BE2C (cell line): ENCODE results near the gene TBC1D16.

Source experiments
- DNase-seq: peaks from one replicate; pipeline ENCODE4 v3.0.0-alpha.2; 2020
- H3K27me3 ChIP-seq: fragments of 250-450 bp; sonication (Bioruptor Pico); 2 replicates; pipeline ENCODE4 v1.5.1; 2020; ENCODE audit warnings: mild to moderate bottlenecking
- H3K36me3 ChIP-seq: fragments of 250-450 bp; sonication (Bioruptor Pico); 2 replicates; pipeline ENCODE4 v1.5.1; 2020; ENCODE audit warnings: mild to moderate bottlenecking
- H3K4me1 ChIP-seq: fragments of 250-450 bp; sonication (Bioruptor Pico); 2 replicates; pipeline ENCODE4 v1.5.1; 2020
- H3K4me3 ChIP-seq: 2 replicates; pipeline ENCODE4 v1.5.1; 2011; ENCODE audit warnings: low read depth, low read length
- H3K9me3 ChIP-seq: fragments of 250-450 bp; sonication (Bioruptor Pico); 2 replicates; pipeline ENCODE4 v1.5.1; 2020
- CTCF ChIP-seq: IDR thresholded peaks from 2 replicates; pipeline ENCODE4 v1.5.1; 2012; ENCODE audit warnings: mild to moderate bottlenecking, low read depth, low read length

The TBC1D16 gene

GRCh38 chr17:79919862-79920720 is 115.6 kb downstream of the TBC1D16 start:
- H3K27me3 ChIP-seq: no peaks in the 10 kb centered on the region

GRCh38 chr17:79919164-79919585 is 116.5 kb downstream of the TBC1D16 start:
- TF ChIP-seq CTCF: no peak
- Histone ChIP-seq H3K36me3 (no peaks in the 10 kb centered on the region), H3K9me3 (no peaks in the 10 kb centered on the region), H3K4me1 (peaks cover 3% of the 10 kb centered on the region; the same call in 1 of the 2 replicates), H3K4me3 (no peak overlapping the region), H3K27me3 (no peaks in the 10 kb centered on the region)
- DNase-seq: no peak

More at GRCh38 chr17:79919862-79920720, 115.6 kb downstream of the TBC1D16 start:
- Histone ChIP-seq H3K4me3 (no peak overlapping the region), H3K36me3 (no peaks in the 10 kb centered on the region), H3K9me3 (no peaks in the 10 kb centered on the region), H3K4me1 (peaks cover 3% of the 10 kb centered on the region)
- TF ChIP-seq CTCF: no peak
- no peak for DNase-seq

- DNase-seq: no peak
- Histone ChIP-seq H3K4me3 (no peak overlapping the region), H3K4me1 (peaks cover 3% of the 10 kb centered on the region; the same call in 1 of the 2 replicates), H3K27me3 (no peaks in the 10 kb centered on the region), H3K9me3 (no peaks in the 10 kb centered on the region), H3K36me3 (no peaks in the 10 kb centered on the region)
- TF ChIP-seq CTCF: no peak
These were observed 117.0 kb downstream of the TBC1D16 start for GRCh38 chr17:79918581-79919163.

- Histone ChIP-seq H3K36me3 (no peaks in the 10 kb centered on the region), H3K9me3 (no peaks in the 10 kb centered on the region), H3K4me1 (peaks cover 3% of the 10 kb centered on the region; the same call in 1 of the 2 replicates), H3K27me3 (no peaks in the 10 kb centered on the region), H3K4me3 (no peak overlapping the region)
- no peak for DNase-seq
- TF ChIP-seq CTCF: no peak
These were observed 117.7 kb downstream of the TBC1D16 start for GRCh38 chr17:79917902-79918484.

GRCh38 chr17:79916991-79917901 is 118.4 kb downstream of the TBC1D16 start:
- H3K27me3 ChIP-seq: no peaks in the 10 kb centered on the region
- H3K4me3 ChIP-seq: no peak overlapping the region
- no peaks in the 10 kb centered on the region for H3K9me3 ChIP-seq
- no peak for DNase-seq
- H3K4me1 ChIP-seq: peaks cover 3% of the 10 kb centered on the region; the same call in 1 of the 2 replicates
- TF ChIP-seq CTCF: no peak
- H3K36me3 ChIP-seq: no peaks in the 10 kb centered on the region
